ENCODE results near the gene FNDC11.
A peak's percentile ranks its signal among the peaks of the same experiment; 100 is the strongest.

Gene FNDC11

DNA sequence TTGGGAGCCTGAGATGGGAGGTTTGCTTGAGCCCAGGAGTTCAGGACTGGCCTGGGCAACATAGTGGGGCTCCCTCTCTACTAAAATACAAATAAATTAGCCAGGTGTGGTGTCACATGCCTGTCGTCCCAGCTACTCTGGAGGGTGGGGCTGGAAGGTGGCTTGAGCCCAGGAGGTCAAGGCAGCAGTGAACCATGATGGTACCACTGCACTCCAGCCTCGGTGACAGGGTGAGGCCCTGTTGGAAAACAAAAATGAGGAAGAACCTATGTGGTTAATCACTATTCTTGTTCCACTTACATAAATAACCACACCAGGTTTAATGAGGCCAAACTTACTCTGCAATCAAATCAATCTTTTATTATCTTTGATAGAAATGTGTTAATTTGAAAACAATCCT lies 28.0 kb upstream of the FNDC11 start:
- peak; percentile 13 for DNase-seq

DNA sequence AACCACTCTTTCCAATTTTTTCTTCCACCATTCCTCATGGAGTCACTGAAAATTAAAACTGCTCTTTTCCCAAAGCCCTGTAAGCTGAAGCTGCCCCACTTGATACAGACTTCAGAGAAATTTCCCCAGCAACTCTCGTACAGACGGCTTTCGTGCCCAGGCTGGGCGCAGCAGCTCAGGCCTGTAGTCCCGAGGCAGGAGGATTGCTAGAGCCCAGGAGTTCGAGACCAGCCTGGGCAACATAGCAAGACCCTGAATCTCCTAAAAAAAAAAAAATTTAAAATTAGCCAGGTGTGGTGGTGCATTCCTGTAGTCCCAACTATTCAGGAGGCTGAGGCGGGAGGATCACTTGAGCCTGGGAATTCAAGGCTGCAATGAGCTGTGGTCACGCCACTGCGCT lies 26.8 kb upstream of the FNDC11 start:
- peak; percentile 10 for DNase-seq

DNA sequence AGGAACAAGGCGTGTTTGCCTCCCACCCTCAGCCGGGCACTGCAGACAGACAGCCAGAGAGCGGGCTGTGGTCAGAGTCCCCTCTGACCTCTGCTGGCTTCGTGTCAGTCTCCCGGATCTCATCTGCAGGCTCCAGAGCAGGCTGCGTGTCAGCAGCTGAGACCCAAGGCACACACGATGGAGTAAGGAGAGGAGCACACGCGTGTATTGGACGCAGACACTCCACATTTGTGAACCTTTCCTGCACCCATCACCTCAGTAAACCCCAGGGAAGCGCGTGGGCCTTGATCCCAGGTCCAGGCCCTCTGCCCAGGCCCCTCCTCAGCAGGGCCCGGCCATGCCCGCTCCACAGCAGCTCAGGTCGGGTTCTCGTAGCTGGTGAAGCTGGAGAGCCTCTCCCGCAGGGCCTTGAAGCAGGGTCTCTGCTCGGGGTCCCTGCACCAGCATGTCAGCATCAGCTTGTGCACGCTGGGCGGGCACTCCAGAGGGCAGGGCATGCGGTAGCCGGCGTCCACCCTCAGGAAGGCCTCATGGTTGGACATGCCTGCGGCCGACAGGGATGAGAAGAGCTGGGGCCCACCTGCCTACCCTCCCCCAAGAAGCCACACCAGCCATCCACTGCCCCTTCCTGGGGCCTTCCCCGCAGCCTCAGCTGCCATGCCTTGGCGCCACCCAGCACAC lies 24.6 kb upstream of the FNDC11 start:
- DNase-seq = peak; percentile 20

DNA sequence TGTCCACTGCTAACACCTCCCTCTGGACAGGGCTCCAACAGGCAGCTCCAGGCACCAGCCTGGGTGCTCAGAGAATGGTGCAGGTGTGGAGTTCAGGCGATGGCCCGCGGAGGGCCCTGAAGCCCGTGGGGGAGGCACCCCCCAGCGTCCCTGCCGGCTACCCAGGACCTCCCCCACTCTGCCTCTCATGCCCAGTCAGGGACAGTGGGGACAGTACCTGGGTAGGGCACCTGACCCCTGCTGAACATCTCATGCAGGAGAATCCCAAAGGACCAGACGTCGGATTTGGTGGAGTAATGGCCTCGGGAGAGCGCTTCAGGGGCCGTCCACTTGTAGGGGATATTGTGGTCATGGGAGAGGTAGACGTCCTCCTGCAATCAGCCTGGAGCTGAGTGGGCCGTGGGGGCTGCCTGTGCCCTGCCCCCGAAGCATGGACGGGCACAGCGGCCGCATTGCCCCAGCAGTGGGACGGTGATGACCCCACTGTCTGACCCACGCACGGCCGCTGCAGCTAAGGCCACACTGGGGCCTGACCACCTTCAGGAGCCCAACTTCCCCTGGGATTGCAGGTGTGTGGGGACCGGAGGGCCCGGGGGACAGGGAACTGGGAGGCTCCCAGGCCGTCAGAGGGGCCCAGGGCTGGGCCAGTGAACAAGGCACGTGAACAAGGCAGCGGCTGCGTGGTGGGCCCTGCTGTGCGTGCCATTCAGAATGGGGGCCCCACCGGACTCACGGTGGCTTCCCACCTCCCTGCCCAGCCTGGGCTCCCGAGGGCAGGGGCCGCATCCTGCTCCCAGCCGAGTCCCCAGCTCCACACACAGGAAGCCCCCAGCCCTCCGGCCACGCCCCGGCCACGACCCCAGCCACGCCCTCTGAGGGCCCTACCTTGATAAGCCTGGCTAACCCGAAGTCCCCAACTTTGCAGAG lies 23.8 kb upstream of the FNDC11 start:
- DNase-seq = no peak

DNA sequence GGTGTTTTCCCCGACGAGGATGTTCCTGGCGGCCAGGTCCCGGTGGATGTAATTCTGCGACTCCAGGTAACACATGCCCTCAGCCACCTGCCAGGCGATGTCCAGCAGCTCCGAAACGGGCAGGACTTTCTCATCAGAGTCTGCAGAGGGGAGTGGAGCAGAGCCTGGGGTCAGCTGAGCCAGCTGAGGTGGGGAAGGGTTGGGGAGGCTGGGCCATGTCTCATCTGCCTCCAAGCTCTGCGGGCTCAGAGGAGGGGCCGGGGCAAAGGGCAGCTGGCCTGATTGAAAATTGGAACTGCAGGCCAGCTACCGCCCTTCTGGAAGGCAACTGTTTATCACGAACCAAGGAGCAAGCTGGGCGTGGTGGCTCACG lies 23.2 kb upstream of the FNDC11 start:
- peak; percentile 24 for DNase-seq

DNA sequence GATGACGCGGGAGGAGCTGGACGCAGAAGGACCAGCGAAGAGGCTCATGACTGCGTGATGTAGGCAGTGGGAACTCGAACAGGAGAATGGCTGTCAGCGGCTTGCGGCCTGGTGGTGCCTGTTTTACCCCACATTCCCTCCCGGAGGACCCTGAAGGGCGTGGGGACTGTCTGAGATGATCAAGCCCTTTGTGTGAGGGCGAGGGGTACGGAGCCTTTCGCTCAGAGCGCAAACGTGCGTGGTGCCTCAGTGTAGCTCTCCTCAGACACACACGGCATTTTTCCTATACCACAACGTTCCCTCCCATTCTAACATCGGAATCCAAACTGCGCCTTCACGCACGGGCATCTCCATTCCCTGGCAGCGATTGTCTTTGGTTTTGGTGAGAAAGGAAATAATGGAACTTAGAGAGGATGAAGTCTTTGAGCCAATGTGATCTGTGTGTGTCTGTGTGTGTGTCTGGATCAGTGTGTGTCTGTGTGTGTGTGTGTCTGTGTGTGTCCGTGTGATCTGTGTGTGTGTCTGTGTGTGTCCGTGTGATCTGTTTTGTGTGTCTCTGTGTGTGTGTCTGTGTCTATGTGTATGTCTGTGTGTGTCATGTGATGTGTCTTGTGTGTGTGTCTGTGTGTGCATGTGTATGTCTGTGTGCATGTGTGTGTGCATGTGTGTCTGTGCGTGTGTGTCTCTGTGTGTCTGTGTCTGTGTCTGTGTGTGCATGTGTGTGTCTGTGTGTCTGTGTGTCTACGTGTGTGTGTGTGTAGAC lies 22.1 kb upstream of the FNDC11 start:
- DNase-seq = no peak

DNA sequence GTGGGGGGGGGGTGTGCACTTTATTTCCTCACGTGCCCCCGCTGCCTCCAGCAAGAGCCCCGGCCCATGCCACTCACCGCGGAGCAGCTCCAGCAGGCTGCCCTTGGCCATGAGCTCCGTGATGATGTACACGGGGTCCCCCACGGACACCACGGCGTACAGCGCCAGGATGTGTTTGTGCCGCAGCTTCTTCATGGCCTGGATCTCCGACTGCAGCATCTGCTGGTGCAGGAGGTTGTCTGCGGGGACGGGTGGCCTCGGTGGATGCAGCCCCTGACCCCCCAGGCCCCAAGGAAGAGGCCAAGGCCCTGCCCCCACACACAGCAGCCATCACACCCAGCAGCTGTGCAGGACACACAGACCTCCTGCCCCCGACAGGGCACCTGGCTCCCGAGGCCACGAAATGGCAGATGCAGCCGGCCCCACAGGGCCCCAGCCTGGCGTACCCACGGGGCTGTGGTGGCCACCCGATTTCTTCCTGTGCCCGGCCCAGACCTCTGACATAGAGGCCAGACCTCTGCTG lies 21.4 kb upstream of the FNDC11 start:
- peak; percentile 21 for DNase-seq

DNA sequence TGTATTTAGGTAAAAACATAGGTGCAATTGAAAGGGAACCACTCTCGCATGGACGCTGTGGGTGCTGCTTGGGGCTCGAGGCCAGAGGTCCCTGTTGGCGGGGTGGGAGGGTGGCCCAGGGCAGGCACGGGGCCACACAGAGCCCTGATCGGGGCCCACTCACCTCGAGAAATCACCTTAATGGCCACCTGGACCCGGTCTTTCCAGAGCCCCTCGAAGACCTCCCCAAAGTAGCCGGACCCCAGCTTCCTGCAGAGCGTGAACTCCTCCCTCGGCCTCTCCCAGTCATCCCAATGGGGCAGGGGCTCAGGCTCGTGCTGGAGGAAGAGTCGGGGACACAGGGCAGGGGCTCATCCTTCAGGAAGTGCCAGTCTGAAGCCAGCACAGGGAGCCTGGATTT lies 20.6 kb upstream of the FNDC11 start:
- DNase-seq = no peak

DNA sequence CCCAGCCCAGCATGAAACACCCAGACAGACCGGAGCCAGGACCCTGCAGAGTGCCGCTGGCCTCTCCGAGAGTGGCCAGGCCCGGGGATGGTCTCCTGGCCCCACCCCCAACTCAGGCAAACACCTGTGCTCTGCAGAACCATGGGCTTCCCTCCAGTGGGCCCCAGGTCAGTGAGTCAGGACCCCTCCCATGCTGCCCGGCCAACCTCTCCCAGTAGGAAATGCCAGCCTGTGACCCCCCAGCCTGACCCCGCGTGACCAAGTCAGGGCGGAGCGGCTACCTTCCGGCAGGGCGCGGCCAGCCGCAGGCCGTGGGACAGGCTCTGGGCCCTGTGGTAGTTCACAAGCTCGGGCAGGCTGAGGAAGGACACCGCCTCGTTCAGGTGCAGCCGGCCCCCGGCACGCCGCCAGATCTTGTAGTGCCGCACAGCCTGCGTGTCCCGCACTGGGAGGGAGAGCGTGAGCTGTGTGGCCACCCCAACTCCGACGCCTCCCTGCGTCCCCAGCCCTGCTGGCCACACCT lies 20.0 kb upstream of the FNDC11 start:
- DNase-seq = peak; percentile 33

DNA sequence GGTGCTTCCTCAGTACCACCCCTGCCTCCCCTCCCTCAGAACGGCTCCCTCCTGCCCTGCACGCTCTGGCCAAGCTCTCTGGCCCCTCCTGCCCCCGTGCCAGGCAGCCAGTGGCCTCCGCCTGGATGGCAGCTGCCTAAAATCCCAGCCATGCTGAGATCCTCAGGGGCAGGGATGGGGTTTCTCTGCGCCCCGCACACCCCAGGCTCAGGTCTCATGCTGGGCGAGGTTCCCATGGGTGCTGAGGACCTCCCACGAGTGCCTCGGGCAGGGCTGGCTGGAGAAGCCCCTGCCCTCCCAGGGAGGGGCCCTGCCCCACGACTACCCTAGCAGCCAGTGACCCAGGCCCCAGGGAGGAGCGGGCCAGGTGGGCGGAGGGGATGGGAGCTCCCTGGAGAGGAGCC lies 19.5 kb upstream of the FNDC11 start:
- DNase-seq = peak; percentile 26

DNA sequence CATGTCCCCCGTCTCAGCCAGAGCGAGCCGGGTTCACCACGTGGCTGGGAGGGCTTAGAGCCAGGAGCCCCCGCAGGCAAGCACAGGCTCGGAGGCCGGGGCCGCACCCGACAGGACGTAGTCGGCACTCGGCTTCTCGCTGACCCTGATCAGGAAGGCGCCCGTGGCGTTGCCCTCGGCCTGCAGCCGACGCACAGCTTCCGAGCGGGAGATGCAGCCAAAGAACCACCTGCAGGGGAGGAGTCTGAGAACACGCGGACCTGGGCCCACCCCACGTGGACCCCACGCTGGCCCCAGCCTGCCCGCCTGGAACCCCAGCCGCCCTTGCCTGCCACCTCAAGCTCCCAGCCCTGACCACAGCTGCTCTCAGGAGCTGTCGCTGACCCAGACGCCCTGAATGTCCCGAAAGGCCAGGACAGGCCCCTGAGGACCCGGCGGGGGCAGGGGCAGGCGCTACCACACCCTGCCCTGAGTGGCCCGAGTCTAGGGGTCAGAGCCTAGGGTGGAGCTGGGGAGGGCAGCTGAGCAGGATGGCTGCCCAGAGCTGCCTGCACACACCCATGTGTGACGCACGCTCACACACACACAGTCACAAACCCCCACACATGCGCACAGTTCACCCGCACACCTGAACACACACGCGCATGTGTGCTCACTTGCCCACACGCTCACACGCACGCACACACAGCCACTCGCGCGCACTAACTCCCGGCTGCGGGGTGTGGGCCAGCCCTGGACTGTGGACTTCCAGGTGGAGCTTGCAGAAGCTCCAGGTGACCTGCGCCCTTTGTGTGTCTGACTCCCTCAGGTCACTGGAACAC lies 18.9 kb upstream of the FNDC11 start:
- no peak for DNase-seq

DNA sequence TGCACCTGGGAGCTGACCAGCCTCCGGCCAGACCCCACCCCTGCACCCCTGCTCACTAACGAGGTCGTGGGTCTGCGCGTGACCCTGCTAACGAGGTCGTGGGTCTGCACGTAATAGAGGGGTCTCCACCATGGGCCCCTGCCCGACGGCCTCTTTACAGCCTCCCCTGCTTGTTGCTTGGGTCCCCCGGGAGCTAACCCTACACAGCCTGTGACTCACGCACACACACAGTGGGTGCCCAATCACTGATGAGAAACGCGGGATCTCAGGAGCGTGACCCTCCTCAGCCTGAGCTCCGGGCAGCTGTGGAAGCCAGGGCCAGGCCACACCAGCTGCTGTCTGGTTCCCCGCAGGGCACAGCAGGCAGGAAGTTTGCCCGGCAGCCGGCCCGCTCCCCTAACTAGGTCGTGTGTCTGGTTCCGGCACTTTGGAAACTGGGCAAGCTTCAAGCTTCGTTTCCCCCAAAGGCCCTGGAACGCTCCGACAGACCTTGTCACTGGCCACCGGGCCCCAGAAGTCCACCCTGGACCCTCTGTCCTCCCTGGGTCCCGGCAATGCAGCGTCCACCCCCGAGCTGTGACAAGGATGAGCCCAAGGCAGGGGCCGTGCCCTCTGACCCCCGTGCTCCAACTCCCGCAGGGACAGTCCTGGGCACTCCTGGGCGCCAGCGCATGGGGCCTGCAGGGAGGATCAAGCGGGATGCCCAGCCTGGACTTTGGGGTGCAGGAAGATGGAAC lies 17.6 kb upstream of the FNDC11 start:
- peak; percentile 37 for DNase-seq

DNA sequence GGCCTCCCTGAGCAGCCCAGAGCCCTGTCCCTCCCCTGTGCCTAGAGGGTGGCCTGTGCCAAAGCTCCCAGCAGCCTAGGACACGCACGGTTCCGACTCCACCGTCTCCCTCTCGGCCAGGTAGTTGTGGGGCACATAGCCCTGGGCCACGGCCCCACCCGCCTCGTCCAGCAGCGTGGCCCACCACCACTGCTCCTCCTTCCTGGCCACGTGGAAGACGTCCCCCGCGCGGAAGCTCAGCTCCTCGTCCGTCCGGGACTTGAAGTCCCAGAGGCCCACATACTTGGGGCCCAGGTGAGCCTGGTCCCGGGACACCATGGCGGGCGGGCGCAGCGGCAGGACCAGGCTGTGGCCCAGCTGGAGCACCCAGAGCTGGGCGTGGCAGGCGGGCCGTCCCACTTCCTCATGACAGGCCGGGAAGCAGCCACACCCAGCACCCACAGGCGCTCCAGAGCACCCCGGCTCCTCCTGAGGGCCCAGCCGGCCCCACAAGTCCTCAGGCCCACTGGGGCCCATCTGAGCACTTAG lies 16.9 kb upstream of the FNDC11 start, which contains the start of gene PTK6:
PTK6 (minus strand) TSS at position 380 of the 528 bp plus-strand sequence; CDS start at position 318, 62 bp downstream.
- no peak for DNase-seq

DNA sequence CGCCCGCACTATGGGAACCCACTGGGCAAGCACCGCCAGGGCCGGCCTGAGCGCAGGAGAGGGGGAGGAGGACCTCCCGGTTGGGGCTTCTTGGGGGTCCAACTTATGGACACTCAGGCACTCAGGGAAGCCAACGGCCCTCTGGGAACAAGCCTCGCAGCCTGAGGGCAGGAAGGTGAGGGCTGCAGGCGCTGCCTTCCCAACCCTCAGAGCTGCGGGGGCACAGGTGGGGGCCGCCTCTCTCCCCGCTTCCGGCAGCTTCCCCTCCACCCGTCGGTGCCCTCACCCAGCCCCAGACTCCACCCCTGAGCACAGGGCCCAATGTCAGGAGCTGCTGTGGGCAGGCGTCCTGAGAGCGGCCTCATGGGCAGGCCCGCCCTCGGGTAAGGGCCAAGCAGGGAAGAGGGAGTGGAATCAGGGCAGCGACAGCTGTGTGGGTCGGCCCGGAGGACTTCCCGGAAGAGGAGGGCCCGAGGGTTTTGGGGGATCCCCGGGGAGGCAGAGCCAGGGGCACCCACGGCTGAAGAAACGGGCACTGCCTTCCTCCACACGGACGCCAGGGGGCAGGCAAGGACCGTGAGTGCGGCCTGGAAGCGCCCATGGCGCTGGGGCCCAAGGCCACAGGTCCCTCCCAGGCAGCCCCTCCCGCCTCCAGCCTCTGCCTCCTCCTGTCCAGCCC lies 16.3 kb upstream of the FNDC11 start:
- peak; percentile 89 for DNase-seq

DNA sequence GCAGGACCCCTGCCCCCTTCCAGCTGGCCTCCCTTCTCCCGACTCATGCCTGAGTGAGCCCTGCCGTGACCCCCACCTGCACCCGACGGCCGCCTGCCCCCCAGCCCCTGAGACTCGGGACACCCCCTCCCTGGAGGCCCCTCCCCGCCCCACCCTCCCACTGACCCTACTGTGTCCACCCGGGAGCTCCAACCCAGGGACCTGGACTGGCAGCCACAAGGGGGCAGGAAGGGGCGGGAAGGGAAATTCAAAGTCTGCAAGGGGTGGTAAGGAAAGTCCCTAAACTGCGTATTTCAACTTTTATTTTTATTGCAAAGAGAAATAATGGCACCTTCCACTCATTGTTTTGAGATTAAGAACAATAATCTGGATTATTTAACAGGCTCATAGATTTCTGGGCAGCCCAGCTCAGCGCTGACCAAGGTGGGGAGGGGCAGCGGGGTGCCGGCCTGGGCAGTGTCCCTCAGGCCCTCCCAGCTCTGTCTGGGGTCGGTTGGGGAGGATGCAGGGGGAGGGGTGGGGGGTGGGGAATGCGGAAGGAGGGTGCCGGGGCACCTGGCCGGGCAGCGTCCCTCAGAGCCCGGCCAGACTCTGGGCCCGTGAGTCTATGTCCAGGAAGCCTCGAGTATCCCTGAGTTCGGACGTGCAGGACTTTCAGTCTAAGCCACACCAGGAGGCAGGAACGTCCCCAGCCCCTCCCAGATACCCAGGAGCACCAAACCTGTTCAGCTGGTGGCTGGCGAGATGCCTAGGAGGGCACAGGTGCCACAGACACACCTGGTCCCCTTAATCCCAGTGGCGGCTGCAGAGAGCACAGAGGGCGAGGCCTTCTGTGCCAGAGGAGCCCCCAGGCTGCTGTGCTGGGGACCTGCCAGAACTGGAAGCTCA lies 15.5 kb upstream of the FNDC11 start:
- no peak for DNase-seq

DNA sequence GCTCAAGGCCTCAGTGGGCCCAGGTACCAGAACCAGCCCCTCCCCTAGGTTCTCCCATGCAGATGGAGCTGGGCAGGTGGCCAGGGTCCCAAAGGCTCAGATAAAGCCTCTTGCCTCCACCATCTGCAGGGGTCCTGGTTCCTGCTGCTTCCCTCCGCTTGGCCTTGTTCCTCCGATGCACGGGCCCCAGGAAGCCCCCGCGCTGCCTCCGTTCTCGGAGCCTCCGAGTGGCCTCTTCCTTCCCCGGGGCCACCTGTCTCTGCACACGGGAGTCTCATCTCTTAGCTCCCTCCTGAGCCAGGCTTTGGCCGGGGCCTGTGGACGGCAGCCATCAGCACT lies 14.9 kb upstream of the FNDC11 start:
- DNase-seq = no peak

DNA sequence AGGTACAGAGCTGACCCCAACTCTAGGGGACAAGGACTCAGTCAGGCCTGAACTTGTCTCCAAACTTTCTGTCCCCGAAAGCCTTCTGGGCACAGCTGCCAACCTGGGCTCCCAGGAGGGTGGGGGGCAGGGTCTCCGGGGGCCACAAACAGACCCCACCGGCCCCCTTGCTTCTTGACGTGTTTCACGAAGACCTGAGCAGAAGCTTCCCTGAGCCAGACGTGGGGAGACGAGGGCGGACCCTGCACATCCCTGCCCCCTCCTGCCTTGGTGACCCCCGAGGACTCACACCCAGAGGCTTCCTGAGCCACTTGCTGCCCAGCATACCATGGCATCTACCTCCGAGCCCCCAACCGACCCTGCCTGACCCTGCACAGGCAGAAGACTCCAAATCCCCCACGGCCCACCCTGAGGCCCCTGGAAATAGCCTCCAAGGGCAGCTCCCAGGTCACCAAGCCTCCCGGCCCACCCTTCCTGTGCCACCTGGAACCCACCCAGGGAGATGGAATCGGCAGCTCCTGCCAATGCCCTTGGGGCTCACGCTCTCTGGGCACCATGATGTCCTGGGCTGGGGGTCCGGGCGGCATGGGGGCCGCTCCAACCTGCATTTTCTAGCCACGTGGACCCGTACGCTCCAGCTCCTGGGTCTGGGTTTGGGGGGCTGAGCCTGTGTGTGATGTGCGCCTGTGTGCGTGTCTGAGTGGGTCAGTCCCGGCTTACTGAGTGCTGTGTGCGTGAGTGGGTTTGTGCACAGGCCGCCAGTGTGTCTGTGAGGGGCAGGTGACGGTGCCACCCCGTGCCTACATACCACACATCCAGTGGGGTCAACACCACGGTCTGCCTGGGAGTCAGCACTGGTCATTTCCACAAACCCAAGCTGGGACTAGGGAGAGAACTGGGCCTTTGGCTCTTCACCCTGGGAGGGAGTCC lies 14.3 kb upstream of the FNDC11 start:
- DNase-seq = no peak

All from femur (tissue), 1 donor.